SK-N-SH (cell line): Measurements from ENCODE around the gene PCBP3. TPM values are rescaled to one million over a fixed set of nuclear protein-coding genes. Genes with fewer than 3 reads are reported as not detected.

ENCODE experiments used
- CTCF ChIA-PET: fragments of 300-600, 350-600 bp; formaldehyde crosslinking; extraction: SDS; loops from one replicate; lab custom pipeline; 2021; lab: Yijun Ruan, JAX
- POLR2A ChIA-PET: fragments of 350-600 bp; sonication (Branson Sonifier 250); formaldehyde crosslinking; extraction: SDS; loops from one replicate; lab custom pipeline; 2020; ENCODE audit warnings: antibody characterized with exemption, inconsistent platforms; lab: Yijun Ruan, JAX
- DNase-seq: peaks from one replicate; pipeline ENCODE4 v3.0.0; 2012
- H2AFZ ChIP-seq: fragments of 200-600 bp; sonication (generic); 2 replicates; pipeline ENCODE4 v1.8.1; 2016; ENCODE audit warnings: antibody characterized with exemption, mild to moderate bottlenecking, low read depth
- H3F3A ChIP-seq: fragments of 200-600 bp; sonication (generic); replicated peaks from 2 replicates; pipeline ENCODE3; 2016; ENCODE audit warnings: antibody characterized with exemption, mild to moderate bottlenecking; ENCODE audit not compliant: insufficient read depth
- H3K27ac ChIP-seq, 2 experiments: fragments of 200-500 bp in 1 of 2; fragments of 200-600 bp in 1 of 2; sonication (Bioruptor generic) in 1 of 2; sonication (generic), shearing (Covaris generic) in 1 of 2; 2 replicates each; pipeline versions ENCODE4 v1.5.1 to v1.6.1; 2014 to 2016; ENCODE audit warnings: low read depth in 2 of 2, inconsistent platforms in 1 of 2, low read length in 1 of 2, mild to moderate bottlenecking in 1 of 2, mixed read lengths in 1 of 2
- H3K27me3 ChIP-seq: fragments of 200-600 bp; sonication (generic), shearing (Covaris generic); 2 replicates; pipeline ENCODE4 v1.6.1; 2016; ENCODE audit warnings: mixed run types; ENCODE audit not compliant: insufficient read depth
- H3K36me3 ChIP-seq, 2 experiments: fragments of 200-500 bp in 1 of 2; fragments of 200-600 bp in 1 of 2; sonication (Bioruptor generic) in 1 of 2; sonication (generic) in 1 of 2; replicated peaks in 1 of 2; 2 replicates each; pipeline versions ENCODE3 to v1.5.1; 2014 to 2016; ENCODE audit warnings: low read length in 1 of 2, mild to moderate bottlenecking in 1 of 2; ENCODE audit not compliant: insufficient read depth in 2 of 2, control insufficient read depth in 1 of 2
- H3K4me1 ChIP-seq, 2 experiments: fragments of 200-500 bp in 1 of 2; fragments of 200-600 bp in 1 of 2; sonication (Bioruptor generic) in 1 of 2; sonication (generic), shearing (Covaris generic) in 1 of 2; 2 replicates each; pipeline versions ENCODE4 v1.5.1 to v1.6.1; 2014 to 2016; ENCODE audit warnings: low read depth in 1 of 2, low read length in 1 of 2, mixed run types in 1 of 2; ENCODE audit not compliant: insufficient read depth in 2 of 2, control insufficient read depth in 1 of 2
- H3K4me2 ChIP-seq: fragments of 200-600 bp; sonication (generic), shearing (Covaris generic); 2 replicates; pipeline ENCODE4 v1.6.1; 2017; ENCODE audit warnings: mixed run types
- H3K4me3 ChIP-seq, 2 experiments: fragments of 200-500 bp in 1 of 2; fragments of 200-600 bp in 1 of 2; sonication (Bioruptor generic) in 1 of 2; sonication (generic), shearing (Covaris generic) in 1 of 2; 2 replicates each; pipeline versions ENCODE4 v1.5.1 to v1.8.1; 2014 to 2016; ENCODE audit warnings: low read depth in 2 of 2, inconsistent platforms in 1 of 2, low read length in 1 of 2, mild to moderate bottlenecking in 1 of 2, mixed read lengths in 1 of 2, moderate library complexity in 1 of 2
- H3K79me2 ChIP-seq: fragments of 200-600 bp; sonication (generic); 2 replicates; pipeline ENCODE4 v1.8.1; 2017; ENCODE audit warnings: mild to moderate bottlenecking; ENCODE audit not compliant: insufficient read depth
- H3K9ac ChIP-seq: fragments of 200-600 bp; sonication (generic); 2 replicates; pipeline ENCODE4 v1.6.1; 2017; ENCODE audit warnings: mixed run types
- H3K9me2 ChIP-seq: fragments of 200-600 bp; sonication (generic); 2 replicates; pipeline ENCODE4 v1.6.1; 2017; ENCODE audit warnings: mixed run types
- H3K9me3 ChIP-seq: fragments of 200-600 bp; sonication (generic); 2 replicates; pipeline ENCODE4 v1.6.1; 2017; ENCODE audit warnings: mixed run types, mild to moderate bottlenecking, moderate library complexity
- H4K20me1 ChIP-seq: fragments of 200-600 bp; sonication (generic); 2 replicates; pipeline ENCODE4 v1.6.1; 2017; ENCODE audit warnings: mild to moderate bottlenecking, mixed run types; ENCODE audit not compliant: insufficient read depth
- CHD2 ChIP-seq: fragments of 150-350 bp; IDR thresholded peaks from 2 replicates; pipeline ENCODE4 v1.6.1; 2018; ENCODE audit warnings: low read length; ENCODE audit not compliant: partially characterized antibody
- ELF1 ChIP-seq: IDR thresholded peaks from 2 replicates; pipeline ENCODE4 v1.4.0; 2012
- EP300 ChIP-seq, 2 experiments: IDR thresholded peaks; 2 replicates each; pipeline versions ENCODE4 v1.4.0 to v1.6.1; 2012; ENCODE audit warnings: borderline replicate concordance in 1 of 2, low read depth in 1 of 2, low read length in 1 of 2
- FOSL2 ChIP-seq: IDR thresholded peaks from 2 replicates; pipeline ENCODE4 v1.4.0; 2012; ENCODE audit warnings: low read depth, mild to moderate bottlenecking, moderate library complexity, borderline replicate concordance
- FOXM1 ChIP-seq: IDR thresholded peaks from 2 replicates; pipeline ENCODE4 v1.4.0; 2012; ENCODE audit warnings: low read depth, mild to moderate bottlenecking
- GATA2 ChIP-seq: sonication (generic); formaldehyde crosslinking; IDR thresholded peaks from 2 replicates; pipeline ENCODE4 v1.5.0; 2020; ENCODE audit warnings: mild to moderate bottlenecking, missing genetic modification reagents
- JUND ChIP-seq: IDR thresholded peaks from 2 replicates; pipeline ENCODE4 v1.4.0; 2012
- MEF2A ChIP-seq: IDR thresholded peaks from 2 replicates; pipeline ENCODE4 v1.4.0; 2012; ENCODE audit warnings: low read depth, borderline replicate concordance
- MXI1 ChIP-seq: IDR thresholded peaks from 2 replicates; pipeline ENCODE4 v1.6.1; 2012; ENCODE audit warnings: mild to moderate bottlenecking, low read depth, low read length, improper control_type of control experiment
- NRF1 ChIP-seq: IDR thresholded peaks from 2 replicates; pipeline ENCODE4 v1.6.1; 2012; ENCODE audit warnings: low read depth, mild to moderate bottlenecking, low read length
- TAF1 ChIP-seq: IDR thresholded peaks from 2 replicates; pipeline ENCODE4 v1.6.1; 2012; ENCODE audit warnings: low read depth, mild to moderate bottlenecking, low read length, moderate library complexity, borderline replicate concordance
- WGBS: methylation state at CpG from one replicate; pipeline ENCODE4 v1.1.6; 2017; ENCODE audit warnings: low lambda C conversion rate; 5-methylcytosine and 5-hydroxymethylcytosine counted together
- polyA plus RNA-seq, 3 experiments: library from polyadenylated mRNA; depleted of rRNA; stranded (reverse); fragments of >200 nt; gene quantifications; 2 replicates each; pipeline ENCODE4 v1.2.3, GENCODE V29; 2012
- TF ChIP-seq, protein P1 (sequence below): fragments of 200-600 bp; sonication (generic); IDR thresholded peaks from 2 replicates; pipeline ENCODE4 v1.6.1; 2017; ENCODE audit warnings: antibody characterized with exemption, mild to moderate bottlenecking, moderate library complexity
- TF ChIP-seq, protein P2 (sequence below): IDR thresholded peaks from 2 replicates; pipeline ENCODE4 v1.4.0; 2012; ENCODE audit warnings: low read depth, borderline replicate concordance
- TF ChIP-seq, protein P3 (sequence below): IDR thresholded peaks from 2 replicates; pipeline ENCODE4 v1.6.1; 2012; ENCODE audit warnings: mild to moderate bottlenecking, low read depth, low read length, moderate library complexity

Gene PCBP3
- polyA plus RNA-seq, 1 of the 3 experiments (the other 2 are of a cell fraction): 9.5 TPM

DNA sequence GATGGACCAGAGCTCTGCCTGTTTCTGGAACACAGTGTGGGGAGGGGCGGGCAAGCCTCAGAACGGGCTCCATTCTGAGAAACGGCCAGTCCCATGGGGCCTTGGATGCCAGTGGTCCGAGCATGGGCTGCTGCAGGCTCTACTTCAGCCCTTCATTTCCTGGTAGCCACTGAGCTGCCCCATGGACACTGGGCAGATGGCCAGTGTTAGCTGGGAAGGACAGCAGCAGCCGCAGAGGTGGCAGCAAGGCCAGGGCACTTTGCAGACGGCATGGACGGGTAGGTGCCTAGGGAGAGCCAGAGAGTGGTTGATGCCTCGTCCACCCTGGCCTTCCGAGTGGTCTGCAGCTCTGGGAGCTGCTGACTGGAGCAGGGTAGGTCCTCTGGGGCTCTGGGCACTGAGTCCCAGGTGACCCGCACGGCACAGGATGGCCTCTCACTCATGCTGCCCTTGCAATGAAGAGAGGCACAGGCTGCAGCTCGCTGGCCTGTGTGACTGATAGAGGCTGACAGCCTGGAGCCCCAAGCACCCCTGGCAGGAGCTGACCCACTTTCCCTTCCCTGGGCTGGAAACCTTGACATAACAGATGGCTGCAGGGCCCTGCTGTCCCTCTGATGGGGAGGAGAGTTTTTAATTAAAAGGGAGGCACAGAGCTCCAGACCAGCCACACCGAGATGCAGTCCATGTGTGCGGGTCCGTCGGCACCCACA is 250.4 kb downstream of the PCBP3 start:
- no peaks in the 10 kb centered on the region for H3K79me2 ChIP-seq
- no peaks in the 10 kb centered on the region for H3K36me3 ChIP-seq
- H3K9me2 ChIP-seq: no peaks in the 10 kb centered on the region
- DNase-seq: peak; percentile 91
- H3K27ac ChIP-seq: peak overlapping the region in 1 of 2 experiments; percentile 95; a peak in 2 of 4 replicates
- no peak overlapping the region; a peak in 1 of 4 replicates for H3K4me3 ChIP-seq
- POLR2A ChIA-PET: interaction anchor here (0.8 to 2.1 kb wide), 5 partner anchors 17 to 338 kb away, joined by 3 to 11 read pairs (median 5); no protein-coding TSS in a partner anchor
- TF ChIP-seq JUND (no peak), MXI1 (peak; percentile 82), CHD2 (peak; percentile 4), GATA2 (CRISPR knock-in tag) (peak; percentile 34; the same call in 1 of the 2 replicates), NRF1 (no peak), TAF1 (no peak), EP300 (IDR thresholded peaks at IDR 0.05; ENCODE audit: borderline replicate concordance in 1 of 2, low read depth in 1 of 2, low read length in 1 of 2) (peak in 1 of 2 experiments; percentile 54; a peak in 2 of 4 replicates)
- TF ChIP-seq, protein P1, sequence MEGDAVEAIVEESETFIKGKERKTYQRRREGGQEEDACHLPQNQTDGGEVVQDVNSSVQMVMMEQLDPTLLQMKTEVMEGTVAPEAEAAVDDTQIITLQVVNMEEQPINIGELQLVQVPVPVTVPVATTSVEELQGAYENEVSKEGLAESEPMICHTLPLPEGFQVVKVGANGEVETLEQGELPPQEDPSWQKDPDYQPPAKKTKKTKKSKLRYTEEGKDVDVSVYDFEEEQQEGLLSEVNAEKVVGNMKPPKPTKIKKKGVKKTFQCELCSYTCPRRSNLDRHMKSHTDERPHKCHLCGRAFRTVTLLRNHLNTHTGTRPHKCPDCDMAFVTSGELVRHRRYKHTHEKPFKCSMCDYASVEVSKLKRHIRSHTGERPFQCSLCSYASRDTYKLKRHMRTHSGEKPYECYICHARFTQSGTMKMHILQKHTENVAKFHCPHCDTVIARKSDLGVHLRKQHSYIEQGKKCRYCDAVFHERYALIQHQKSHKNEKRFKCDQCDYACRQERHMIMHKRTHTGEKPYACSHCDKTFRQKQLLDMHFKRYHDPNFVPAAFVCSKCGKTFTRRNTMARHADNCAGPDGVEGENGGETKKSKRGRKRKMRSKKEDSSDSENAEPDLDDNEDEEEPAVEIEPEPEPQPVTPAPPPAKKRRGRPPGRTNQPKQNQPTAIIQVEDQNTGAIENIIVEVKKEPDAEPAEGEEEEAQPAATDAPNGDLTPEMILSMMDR: no peak
- TF ChIP-seq, all 33 proteins: peak for 4
- Histone ChIP-seq H2AFZ (no peak overlapping the region), H3K9ac (no peak overlapping the region), H3K27me3 (no peaks in the 10 kb centered on the region), H4K20me1 (no peaks in the 10 kb centered on the region; the same call in 1 of the 2 replicates), H3K4me2 (no peak overlapping the region), H3K9me3 (no peaks in the 10 kb centered on the region), H3K4me1 (peaks cover 0 to 63% of the 10 kb centered on the region in 2 experiments; a peak in 3 of 4 replicates), H3F3A (no peaks in the 10 kb centered on the region)
- 69% methylated on average over 10 of the region's 16 CpGs for WGBS
- CTCF ChIA-PET: interaction anchor here (0.9 to 1.7 kb wide), 4 partner anchors 9 to 338 kb away, joined by 3 to 6 read pairs (median 3); no protein-coding TSS in a partner anchor

DNA sequence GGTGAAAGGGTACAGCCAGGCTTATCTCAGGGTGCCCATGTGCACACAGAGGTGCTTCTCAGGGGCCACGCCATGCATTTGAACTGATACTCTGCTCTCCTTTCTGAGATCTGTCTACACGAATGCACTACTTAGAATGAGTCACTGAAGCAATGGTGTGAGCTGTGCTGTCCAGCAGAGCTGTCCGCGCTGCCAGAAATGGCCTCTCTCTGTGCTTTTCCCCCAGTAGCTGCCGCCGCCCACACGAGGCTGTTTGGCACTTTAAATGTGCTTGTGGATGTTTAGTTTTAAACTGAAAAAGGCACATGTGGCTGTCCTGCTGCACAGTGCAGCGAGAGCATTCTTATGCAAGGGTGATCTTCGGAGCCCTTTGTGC is 250.9 kb downstream of the PCBP3 start:
- no peak; the same call in 1 of the 2 replicates for TF ChIP-seq FOSL2
- no peak for TF ChIP-seq MXI1
- no peak for TF ChIP-seq ELF1
- TF ChIP-seq, protein P2, sequence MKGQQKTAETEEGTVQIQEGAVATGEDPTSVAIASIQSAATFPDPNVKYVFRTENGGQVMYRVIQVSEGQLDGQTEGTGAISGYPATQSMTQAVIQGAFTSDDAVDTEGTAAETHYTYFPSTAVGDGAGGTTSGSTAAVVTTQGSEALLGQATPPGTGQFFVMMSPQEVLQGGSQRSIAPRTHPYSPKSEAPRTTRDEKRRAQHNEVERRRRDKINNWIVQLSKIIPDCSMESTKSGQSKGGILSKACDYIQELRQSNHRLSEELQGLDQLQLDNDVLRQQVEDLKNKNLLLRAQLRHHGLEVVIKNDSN: no peak
- no peak for TF ChIP-seq CHD2
- no peak for TF ChIP-seq MEF2A
- no peak for TF ChIP-seq FOXM1
- TF ChIP-seq, protein P3, sequence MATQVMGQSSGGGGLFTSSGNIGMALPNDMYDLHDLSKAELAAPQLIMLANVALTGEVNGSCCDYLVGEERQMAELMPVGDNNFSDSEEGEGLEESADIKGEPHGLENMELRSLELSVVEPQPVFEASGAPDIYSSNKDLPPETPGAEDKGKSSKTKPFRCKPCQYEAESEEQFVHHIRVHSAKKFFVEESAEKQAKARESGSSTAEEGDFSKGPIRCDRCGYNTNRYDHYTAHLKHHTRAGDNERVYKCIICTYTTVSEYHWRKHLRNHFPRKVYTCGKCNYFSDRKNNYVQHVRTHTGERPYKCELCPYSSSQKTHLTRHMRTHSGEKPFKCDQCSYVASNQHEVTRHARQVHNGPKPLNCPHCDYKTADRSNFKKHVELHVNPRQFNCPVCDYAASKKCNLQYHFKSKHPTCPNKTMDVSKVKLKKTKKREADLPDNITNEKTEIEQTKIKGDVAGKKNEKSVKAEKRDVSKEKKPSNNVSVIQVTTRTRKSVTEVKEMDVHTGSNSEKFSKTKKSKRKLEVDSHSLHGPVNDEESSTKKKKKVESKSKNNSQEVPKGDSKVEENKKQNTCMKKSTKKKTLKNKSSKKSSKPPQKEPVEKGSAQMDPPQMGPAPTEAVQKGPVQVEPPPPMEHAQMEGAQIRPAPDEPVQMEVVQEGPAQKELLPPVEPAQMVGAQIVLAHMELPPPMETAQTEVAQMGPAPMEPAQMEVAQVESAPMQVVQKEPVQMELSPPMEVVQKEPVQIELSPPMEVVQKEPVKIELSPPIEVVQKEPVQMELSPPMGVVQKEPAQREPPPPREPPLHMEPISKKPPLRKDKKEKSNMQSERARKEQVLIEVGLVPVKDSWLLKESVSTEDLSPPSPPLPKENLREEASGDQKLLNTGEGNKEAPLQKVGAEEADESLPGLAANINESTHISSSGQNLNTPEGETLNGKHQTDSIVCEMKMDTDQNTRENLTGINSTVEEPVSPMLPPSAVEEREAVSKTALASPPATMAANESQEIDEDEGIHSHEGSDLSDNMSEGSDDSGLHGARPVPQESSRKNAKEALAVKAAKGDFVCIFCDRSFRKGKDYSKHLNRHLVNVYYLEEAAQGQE: peak; percentile 83
- TF ChIP-seq, all 33 proteins: peak for 1
- Histone ChIP-seq H3F3A (no peaks in the 10 kb centered on the region), H3K4me1 (peaks cover 0 to 58% of the 10 kb centered on the region in 2 experiments; a peak in 3 of 4 replicates), H3K4me3 (no peak overlapping the region; a peak in 1 of 4 replicates), H3K36me3 (no peaks in the 10 kb centered on the region), H3K27ac (peak overlapping the region in 1 of 2 experiments; percentile 95; a peak in 2 of 4 replicates), H3K9me2 (no peaks in the 10 kb centered on the region), H3K4me2 (no peak overlapping the region), H3K9ac (no peak overlapping the region), H4K20me1 (no peaks in the 10 kb centered on the region; the same call in 1 of the 2 replicates), H2AFZ (no peak overlapping the region), H3K27me3 (no peaks in the 10 kb centered on the region), H3K9me3 (no peaks in the 10 kb centered on the region), H3K79me2 (no peaks in the 10 kb centered on the region)
- DNase-seq: peak; percentile 68
- 57% methylated on average over 9 of the region's 9 CpGs for WGBS
- ChIA-PET CTCF (interaction anchor here (1.6 to 1.7 kb wide), 2 partner anchors 14 to 76 kb away, joined by 4 to 6 read pairs; no protein-coding TSS in a partner anchor), POLR2A (interaction anchor here (0.8 to 2.1 kb wide), 5 partner anchors 18 to 339 kb away, joined by 3 to 11 read pairs (median 5); no protein-coding TSS in a partner anchor)
